ENCODE results near the gene SBNO1.

SBNO1 gene

GRCh38 chr12:123398550-123399254, 34.1 kb upstream of the SBNO1 start:
- no peak for TF ChIP-seq CTCF (conservative IDR thresholded peaks at IDR 0.05; ENCODE audit: low read depth, low read length)
- peak; percentile 83 for DNase-seq (ENCODE audit: low read depth)
- no peak overlapping the region for H3K4me3 ChIP-seq (ENCODE audit: low read depth, low read length)

- no peak for TF ChIP-seq CTCF (conservative IDR thresholded peaks at IDR 0.05; ENCODE audit: low read depth, low read length)
- H3K4me3 ChIP-seq (ENCODE audit: low read depth, low read length) = no peak overlapping the region
- no peak for DNase-seq (ENCODE audit: low read depth)
Observed at GRCh38 chr12:123398177-123398549, 33.5 kb upstream of the SBNO1 start.

- H3K4me3 ChIP-seq (ENCODE audit: low read depth, low read length) = no peak overlapping the region
- peak; percentile 17 for DNase-seq (ENCODE audit: low read depth)
- TF ChIP-seq CTCF (conservative IDR thresholded peaks at IDR 0.05; ENCODE audit: low read depth, low read length) = no peak
Observed at GRCh38 chr12:123397400-123397799, 32.8 kb upstream of the SBNO1 start.

DNA sequence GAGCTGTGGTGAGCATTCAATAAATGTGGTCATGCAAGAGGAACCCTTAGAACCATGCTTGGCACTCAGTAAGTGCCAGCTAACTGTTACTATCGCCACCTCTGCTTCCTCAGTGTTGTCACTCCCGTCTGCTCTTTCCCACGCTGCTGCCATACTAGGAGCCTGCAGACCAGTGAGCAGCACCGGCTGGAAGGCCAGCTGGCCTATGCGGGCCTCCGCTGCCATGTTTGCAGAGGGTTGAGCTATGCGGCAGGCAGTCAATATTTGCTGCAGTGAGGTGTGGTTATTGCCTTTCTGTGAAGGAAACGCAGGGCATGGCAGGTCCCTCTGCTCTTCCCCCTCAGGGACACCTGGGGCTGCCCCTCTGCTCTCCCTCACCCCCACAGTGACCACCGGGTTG, 32.3 kb upstream of the SBNO1 start:
- no peak overlapping the region for H3K4me3 ChIP-seq (ENCODE audit: low read depth, low read length)
- no peak for DNase-seq (ENCODE audit: low read depth)
- TF ChIP-seq CTCF (conservative IDR thresholded peaks at IDR 0.05; ENCODE audit: low read depth, low read length) = no peak

- no peak for DNase-seq (ENCODE audit: low read depth)
- no peak for TF ChIP-seq CTCF (conservative IDR thresholded peaks at IDR 0.05; ENCODE audit: low read depth, low read length)
Observed at GRCh38 chr12:123396543-123396942, 31.9 kb upstream of the SBNO1 start.

GRCh38 chr12:123395236-123395635, 30.6 kb upstream of the SBNO1 start:
- DNase-seq (ENCODE audit: low read depth) = no peak
- no peak overlapping the region for H3K4me3 ChIP-seq (ENCODE audit: low read depth, low read length)
- no peak for TF ChIP-seq CTCF (conservative IDR thresholded peaks at IDR 0.05; ENCODE audit: low read depth, low read length)

More at GRCh38 chr12:123396543-123396942, 31.9 kb upstream of the SBNO1 start:
- no peak overlapping the region for H3K4me3 ChIP-seq (ENCODE audit: low read depth, low read length)

GRCh38 chr12:123393747-123394146, 29.1 kb upstream of the SBNO1 start:
- DNase-seq (ENCODE audit: low read depth) = no peak
- TF ChIP-seq CTCF (conservative IDR thresholded peaks at IDR 0.05; ENCODE audit: low read depth, low read length) = no peak
- H3K4me3 ChIP-seq (ENCODE audit: low read depth, low read length) = no peak overlapping the region
